ENCODE measurements around the gene MINDY4B.

- TF ChIP-seq YY1 (IDR thresholded peaks at IDR 0.05; ENCODE audit: insufficient read depth, insufficient read length): no peak
- TF ChIP-seq ZNF274 (IDR thresholded peaks at IDR 0.05; ENCODE audit: low read depth, low read length): no peak
- no peak for TF ChIP-seq SUZ12 (IDR thresholded peaks at IDR 0.05; ENCODE audit: extremely low read depth, insufficient read depth, insufficient read length)
These were observed 77.0 kb downstream of the MINDY4B start for GRCh38 chr3:150828261-150828660.

Measured in NT2/D1 (cell line).